Umbilical cord (tissue), 2 donors: Measurements from ENCODE around the gene HFM1. TPM values are rescaled to one million over a fixed set of nuclear protein-coding genes. Genes with fewer than 3 reads are reported as not detected.
"Not testable (repeated sequence)": the region's sequence is repeated elsewhere in the genome, so short reads cannot be mapped to it uniquely, and the experiment has no call there.

ENCODE experiments used
- DNase-seq: peaks from one replicate; pipeline ENCODE4 v3.0.0-alpha.2; 2015; ENCODE audit warnings: low spot score
- total RNA-seq: library from RNA; depleted of rRNA; stranded (reverse); fragments of >200 nt; gene quantifications from one replicate; pipeline ENCODE4 v1.2.3, GENCODE V29; 2014; ENCODE audit warnings: low replicate concordance; ENCODE audit not compliant: insufficient read depth

The HFM1 gene
- total RNA-seq, 1 donor from 2014 or later, result 1.7 TPM

DNA sequence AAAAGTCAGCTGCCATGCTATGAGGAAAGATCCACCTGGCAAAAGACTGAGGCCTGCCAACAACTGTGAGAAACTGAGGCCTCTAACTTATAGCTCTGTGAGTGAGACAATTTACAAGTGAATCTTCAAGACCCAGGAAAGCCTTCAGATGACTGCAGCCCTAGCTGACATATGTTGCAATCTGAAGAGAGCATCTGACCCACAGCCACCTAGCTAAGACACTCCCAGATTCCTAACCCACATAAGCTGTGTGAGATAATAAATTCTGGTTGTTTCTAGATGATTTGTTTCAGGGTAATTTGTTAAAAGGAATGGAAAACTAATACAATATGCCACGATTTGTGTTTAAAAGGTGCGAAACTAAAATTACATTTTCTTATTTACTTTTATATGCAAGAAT, 55.1 kb downstream of the HFM1 start:
- no peak for DNase-seq

DNA sequence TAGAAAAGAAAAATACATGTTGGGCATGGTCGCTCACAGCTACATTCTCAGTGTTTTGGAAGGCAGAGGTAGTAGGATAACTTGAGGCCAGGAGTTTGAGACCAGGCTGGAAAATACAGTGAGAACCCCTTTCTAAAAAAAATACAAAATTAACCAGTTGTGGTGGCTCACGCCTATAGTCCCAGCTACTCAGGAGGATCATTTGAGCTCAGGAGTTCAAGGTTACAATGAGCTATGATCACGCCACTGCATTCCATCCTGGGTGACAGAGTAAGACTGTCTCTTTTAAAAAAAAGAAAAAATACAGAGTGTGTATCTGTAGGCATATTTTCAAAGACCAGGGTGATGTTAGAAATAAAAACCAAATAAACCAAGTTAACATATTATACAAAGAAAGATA, 57.8 kb downstream of the HFM1 start:
- DNase-seq, result no peak

DNA sequence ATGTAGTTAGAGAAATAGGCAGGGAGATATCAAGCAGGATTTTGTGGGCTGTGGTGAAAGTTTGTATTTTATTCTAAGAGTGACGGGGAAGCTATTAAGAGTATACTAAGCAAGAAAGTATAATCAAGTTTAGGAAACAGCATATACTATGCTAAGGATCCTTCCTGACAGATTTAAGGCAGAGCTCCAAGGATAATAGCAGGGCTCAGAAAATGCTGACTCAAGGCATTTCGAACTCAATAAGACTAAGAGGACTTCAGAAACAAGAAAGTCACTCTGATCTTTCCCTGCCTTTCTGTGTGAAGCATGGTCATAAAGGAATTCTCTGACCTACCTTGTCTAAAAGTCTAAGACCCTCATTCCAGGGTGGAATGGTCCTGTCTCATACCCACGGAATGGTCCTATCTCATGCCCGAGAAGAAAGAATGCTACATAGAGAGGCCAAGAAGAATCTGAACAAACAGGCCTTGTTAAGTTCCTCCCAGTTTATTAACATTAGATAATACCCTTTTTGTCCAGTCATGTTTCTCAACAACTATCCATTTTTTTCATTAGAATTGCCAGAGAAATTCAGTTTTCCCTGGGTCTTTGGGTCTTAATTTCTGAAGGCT, 59.1 kb downstream of the HFM1 start:
- peak; percentile 63 for DNase-seq

DNA sequence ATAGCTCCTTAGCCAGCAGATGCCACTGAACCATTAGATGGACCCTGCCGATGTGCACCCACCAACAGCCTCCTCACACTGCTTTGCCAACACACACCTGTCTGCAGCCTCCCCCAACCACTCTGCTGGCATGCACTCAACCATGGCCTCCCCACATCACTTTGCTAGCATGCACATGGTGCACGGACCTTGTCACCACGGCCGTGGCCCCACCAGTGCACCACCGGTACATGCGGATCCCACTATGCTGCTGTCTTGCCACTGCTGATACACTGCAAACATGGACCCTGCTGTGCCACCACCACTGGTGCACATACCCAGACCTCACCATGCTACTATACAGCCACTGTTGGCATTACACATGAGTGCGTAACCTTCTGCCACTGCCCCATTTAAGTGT, 66.1 kb downstream of the HFM1 start:
- DNase-seq, result no peak

DNA sequence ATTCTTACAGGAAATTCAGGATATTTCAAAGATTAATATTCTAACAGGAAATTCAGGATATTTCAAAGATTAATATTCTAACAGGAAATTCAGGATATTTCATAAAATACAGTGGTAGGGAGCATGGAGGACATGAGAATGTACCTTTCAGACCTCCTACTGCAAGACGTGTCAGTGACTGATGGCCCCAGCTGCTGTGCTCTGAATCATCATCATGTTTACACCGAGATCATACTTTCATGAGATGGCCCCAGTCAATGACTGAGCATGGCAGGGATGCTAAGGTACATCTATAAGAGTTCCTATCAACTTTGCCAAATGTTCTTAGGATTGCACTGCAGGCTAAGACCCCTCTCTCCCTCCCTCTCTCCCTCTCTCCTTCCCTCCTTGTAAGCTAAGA, 69.0 kb downstream of the HFM1 start:
- no peak for DNase-seq

DNA sequence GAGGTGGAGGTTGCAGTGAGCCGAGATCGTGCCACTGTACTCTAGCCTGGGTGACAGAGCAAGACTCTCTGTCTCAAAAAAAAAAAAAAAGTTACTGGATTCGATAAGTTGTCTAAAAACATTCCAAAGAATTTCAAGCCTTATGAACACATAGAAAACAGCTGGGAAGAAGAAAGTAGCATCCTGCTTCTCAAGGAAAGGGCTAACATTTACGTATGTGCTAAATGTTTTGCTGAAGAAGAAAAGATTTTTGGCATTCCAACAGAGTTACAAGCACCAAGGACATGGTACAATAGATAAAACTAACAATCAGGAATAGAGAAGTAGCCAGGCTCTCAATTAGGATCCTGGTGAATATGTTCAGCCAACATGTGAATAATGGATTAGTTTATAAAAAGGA, 69.8 kb downstream of the HFM1 start:
- no peak for DNase-seq

DNA sequence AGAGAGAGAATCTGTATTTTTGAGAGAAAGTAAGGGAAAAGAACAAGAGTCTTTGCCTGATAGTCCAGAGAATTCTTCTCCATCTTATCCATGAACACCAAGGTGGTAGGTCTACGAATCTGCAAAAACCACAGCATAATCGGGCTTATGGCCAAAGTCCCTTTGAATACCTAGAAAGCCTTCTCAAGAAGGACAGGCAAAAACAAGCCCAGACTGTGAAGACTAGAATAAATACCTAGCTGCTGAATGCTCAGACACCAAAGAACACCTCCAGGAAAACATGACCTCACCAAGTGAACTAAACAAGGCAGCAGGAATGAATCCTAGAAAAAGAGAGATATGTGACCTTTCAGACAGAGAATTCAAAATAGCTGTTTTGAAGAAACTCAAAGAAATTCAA, 79.2 kb downstream of the HFM1 start:
- no peak for DNase-seq

DNA sequence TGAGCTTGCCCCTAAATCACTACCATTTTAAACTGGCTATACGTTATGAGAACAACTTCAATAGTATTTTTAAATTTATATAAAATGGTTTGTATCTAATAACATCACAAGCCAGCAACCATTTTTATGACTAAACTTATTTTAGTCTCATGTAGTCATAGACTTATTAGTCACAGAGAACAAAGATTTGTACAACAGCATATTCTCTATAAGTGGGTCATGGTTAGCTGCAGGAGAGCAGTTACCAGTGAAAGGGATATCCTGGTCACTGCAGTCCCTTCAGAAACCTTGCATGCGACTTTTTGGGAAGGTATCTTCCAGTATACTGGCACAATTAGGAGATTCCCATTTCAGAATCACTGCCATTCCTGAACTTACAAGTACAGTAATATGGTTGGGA, 90.0 kb downstream of the HFM1 start:
- DNase-seq, result no peak

DNA sequence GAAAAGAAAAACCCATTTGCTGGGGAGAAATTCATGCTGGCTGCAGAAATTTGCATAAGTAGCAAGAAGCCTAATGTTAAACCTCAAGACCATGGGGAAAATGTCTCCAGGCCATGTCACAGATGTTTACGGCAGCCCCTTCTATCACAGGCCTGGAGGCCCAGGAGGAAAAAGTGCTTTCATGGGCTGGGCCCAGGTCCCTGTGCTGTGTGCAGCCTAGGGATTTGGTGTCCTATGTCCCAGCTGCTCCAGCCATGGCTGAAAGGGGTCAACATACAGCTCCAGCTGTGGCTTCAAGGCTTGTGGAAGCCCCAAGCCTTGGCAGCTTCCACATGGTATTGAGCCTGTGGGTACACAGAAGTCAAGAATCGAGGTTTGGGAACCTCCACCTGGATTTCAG, 93.0 kb downstream of the HFM1 start:
- no peak for DNase-seq

DNA sequence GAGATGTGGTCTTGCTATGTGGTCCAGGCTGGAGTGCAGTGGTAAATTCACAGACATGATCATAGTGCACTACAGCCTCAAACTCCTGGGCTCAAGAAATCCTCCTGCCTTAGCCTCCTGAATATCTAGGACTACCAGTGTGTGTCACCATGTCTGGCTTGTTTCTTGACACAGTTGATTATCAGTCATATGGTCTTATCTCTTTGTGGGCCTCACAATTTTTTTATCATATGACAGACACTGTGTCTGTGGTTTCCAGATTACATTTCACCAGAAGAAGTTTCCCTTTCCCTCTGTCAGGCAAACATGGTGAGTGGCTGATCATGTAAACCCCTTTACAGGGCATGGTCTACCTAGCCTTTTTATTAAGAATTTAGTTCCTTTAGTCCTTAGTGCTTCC, 96.1 kb downstream of the HFM1 start:
- no peak for DNase-seq

DNA sequence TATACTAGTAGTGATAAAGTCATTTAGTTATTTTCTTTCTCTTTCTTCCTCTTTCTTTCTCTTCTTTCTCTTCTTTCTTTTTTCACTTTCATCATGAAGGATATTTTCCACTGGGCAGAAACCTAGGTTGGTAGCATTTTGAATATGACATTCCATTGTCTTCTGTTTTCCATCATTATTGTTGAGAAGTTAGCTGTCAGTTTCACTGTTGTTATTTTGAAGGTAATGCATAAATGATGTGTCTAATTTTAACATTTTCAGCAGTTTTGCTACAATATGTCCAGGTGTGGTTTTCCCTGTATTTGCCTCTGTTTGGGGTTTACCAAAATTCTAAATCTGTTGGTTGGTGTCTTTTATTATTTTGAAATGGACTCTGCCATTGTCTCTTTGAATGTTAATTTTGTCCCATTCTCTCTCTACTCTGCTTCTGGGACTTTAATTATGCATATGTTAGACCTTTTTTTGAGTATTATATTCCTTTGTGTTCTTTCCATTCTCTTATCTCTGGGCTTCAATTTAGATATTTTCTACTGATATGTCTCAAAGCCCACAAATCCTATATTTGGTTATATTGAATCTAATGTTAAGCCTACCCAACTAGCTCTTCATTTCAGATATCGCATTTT, 96.7 kb downstream of the HFM1 start:
- no peak for DNase-seq

DNA sequence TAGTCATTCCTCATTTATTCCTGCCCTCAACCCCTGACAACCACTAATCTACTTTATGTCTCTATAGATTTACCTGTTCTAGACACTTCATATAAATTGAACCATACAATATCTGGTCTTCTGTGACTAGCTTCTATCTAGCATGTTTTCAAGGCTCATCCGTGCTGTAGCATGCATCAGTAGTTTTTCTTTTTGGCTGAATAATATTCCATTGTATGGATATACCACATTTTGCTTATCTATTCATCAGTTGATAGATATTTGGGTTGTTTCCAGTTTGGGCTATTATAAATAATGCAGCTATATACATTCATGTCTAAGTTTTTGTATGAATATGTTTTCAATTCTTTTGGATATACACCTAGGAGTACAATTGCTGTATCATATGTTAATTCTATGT, 101.5 kb downstream of the HFM1 start:
- DNase-seq, result no peak

DNA sequence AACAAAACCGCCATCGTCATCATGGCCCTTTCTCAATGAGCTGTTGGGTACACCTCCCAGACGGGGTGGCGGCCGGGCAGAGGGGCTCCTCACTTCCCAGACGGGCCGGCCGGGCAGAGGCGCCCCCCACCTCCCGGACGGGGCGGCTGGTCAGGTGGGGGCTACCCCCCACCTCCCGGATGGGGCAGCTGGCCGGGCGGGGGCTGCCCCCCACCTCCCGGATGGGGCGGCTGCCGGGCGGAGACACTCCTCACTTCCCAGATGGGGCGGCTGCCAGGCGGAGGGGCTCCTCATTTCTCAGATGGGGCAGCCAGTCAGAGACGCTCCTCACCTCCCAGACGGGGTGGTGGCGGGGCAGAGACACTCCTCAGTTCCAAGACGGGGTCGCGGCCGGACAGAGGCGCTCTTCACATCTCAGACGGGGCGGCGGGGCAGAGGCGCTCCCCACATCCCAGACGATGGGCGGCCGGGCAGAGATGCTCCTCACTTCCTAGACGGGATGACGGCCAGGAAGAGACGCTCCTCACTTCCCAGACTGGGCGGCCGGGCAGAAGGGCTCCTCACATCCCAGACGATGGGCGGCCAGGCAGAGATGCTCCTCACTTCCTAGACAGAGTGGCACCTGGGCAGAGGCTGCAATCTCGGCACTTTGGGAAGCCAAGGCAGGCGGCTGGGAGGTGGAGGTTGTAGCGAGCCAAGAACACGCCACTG, 115.6 kb downstream of the HFM1 start:
- not testable (repeated sequence) for DNase-seq

DNA sequence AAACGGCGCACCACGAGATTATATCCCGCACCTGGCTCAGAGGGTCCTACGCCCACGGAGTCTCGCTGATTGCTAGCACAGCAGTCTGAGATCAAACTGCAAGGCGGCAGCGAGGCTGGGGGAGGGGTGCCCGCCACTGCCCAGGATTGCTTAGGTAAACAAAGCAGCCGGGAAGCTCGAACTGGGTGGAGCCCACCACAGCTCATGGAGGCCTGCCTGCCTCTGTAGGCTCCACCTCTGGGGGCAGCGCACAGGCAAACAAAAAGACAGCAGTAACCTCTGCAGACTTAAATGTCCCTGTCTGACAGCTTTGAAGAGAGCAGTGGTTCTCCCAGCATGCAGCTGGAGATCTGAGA, 117.7 kb downstream of the HFM1 start:
- DNase-seq, result not testable (repeated sequence)

DNA sequence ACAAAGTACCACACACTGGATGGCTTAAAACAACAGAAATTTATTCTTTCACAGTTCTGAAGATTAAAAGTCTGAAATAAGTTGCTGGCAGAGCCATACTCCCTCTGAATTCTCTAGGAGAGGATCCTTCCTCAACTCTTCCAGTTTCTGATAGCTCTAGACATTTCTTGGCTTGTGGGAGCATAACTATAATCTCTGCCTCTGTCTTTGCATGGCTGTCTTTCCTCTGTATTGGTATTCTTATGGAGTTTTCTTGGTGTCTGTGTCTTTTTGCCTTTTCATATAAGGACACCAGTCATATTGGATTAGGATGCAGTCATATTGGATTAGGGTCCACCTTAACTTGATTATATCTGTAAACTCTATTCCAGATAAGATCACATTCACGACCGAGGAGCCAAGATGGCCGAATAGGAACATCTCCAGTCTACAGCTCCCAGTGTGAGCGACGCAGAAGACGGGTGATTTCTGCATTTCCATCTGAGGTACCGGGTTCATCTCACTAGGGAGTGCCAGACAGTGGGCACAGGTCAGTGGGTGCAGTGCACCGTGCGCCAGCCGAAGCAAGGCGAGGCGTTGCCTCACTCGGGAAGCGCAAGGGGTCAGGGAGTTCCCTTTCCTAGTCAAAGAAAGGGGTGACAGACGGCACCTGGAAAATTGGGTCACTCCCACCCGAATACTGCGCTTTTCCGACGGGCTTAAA, 118.2 kb downstream of the HFM1 start:
- DNase-seq, result not testable (repeated sequence)

DNA sequence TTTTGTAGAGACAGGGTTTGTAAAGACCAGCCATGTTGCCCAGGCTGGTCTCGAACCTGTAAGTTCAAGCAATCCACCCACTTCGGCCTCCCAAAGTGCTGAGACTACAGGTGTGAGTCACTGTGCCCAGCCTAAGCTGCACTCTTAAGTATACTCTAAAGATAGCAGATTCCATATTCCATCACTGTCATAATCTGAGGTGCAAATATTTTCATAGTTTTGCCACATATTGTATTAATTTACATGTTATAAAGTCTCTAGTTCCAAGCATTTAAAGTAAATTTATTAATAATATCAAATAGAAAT, 121.3 kb downstream of the HFM1 start:
- no peak for DNase-seq

DNA sequence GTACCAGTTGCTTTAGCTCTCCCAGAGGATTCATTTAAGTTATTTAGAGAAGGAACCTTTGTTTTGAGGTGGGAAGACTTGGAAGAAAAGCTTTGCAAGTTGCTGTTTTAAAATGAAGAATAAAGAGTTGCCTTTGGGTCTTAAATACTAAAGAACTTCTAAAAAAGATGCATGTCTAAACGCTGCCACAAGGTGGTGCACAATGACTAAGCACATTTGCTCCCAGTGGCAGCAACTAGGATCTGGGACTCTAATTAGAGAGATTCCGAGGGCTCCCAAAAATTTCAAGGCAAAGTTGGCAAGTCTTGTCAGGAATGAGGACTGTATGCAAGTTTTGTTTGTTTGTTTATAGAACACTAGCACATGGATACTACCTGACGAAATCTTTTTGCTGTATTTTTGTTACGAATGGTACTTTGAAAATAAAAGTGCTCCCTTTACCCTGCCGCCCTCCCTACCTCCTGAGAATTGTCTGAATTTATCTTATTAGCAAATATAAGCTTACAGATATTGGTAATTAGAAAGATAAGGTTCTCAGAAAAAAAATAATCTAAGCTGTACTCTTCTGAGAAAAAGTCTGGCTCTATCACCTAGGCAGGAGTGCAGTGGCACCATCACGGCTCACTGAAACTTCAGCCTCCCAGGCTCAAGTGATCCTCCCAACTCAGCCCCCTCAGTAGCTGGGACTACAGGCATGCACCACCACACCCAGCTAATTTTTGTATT, 121.8 kb downstream of the HFM1 start:
- peak; percentile 73 for DNase-seq

DNA sequence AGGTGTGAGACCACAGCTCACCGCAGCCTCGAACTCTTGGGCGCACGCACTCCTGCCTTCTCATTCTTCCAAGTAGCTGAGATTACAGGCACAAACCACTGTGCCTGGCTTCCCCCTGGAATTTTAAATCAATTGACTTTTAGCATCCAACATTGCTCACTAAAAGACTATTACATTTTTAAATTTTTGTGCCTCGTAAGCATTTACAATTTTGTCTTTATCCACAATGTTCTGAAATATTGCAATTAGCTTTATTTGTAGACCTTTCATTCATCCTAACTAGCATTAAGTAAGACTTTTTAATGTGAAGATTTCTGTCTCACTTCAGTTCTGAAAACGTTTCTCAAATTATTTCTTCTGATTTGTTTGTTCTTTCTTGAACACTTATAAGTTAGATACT, 122.9 kb downstream of the HFM1 start:
- no peak for DNase-seq

DNA sequence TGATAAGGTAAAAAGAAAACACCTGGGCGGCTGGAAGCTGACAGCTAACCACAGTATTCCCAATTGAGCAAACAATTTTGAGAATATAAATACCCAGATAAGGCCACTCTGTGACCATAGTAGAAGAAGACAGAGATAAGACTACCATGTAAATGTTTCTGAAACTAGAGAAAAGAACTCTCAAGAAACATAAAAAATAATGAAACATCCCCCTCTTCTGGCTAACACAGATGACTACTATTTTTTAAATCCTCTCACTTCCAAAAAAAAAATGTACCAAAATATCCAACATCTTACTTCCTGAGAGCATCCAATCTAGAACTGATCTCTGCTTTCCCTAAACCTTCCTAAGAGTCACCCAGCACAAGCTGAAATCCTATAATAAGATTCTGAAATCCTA, 125.9 kb downstream of the HFM1 start:
- DNase-seq, result peak; percentile 41

DNA sequence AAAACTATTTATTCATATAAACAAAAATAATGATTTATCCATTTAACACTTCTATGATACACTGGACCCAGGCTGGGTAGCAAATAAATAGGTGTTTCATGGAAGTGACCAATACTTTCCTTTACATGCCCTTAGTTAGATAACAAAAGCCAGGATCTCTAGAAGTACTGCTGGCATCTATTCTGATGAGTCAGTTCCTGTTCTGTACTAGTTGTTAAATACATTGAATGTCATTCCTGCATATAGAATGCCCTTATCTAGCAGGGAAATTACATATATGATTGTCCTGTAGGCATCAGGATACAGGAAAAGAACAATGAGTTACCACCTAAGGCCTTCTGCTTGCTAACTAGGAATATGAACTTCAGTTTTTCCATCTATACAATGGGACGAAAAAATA, 130.8 kb downstream of the HFM1 start:
- no peak for DNase-seq

DNA sequence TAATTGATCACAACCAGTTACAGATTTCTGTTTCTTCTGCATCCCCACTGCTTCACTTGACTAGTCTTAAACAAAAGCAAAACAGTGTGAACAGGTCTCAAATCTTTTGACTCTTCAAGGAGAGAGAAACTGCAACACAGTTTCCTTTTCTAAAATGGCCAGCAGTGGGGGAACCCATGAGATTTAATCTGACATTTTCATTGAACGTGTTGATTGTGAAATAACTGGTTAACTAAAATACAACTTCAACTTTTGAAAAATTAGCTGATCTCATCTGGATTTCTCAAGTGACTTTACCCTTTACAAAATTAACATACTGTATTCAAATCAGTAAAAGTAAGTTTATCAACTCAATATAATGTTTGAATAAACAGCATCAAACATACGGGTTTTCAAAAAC, 143.0 kb downstream of the HFM1 start:
- DNase-seq, result no peak

DNA sequence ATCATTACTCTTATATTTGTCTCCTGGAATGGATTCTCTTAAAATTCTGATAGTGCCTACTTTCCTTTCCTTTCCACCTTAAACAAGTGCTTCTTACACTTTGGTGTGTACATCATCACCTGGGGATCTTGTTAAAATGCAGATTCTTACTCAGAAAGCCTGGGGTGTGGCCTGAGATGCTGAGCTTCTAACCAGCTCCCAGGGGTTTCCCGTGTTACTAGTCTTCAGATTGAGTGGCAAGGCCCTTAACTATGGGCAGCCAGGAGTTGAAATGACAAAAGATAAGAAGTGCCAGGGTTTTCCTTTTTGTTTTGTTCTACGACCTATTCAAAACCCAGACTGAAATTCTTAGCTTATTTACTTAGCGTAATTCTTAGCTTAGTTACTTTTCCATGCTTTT, 159.2 kb downstream of the HFM1 start:
- no peak for DNase-seq
